Left ventricle myocardium inferior (tissue), 1 donor: ENCODE data around the gene CALHM5. TPM values are rescaled to one million over a fixed set of nuclear protein-coding genes. Genes with fewer than 3 reads are reported as not detected.

Experiments
- DNase-seq: peaks from one replicate; pipeline ENCODE4 v3.0.0-alpha.2; 2020
- H3K27ac ChIP-seq: fragments of 200-600 bp; replicated peaks from 2 replicates; pipeline ENCODE4 v1.8.0; 2021
- H3K27me3 ChIP-seq: fragments of 200-600 bp; 2 replicates; pipeline ENCODE4 v1.8.0; 2021; ENCODE audit warnings: low read depth
- H3K36me3 ChIP-seq: fragments of 200-600 bp; 2 replicates; pipeline ENCODE4 v1.8.0; 2021
- H3K4me1 ChIP-seq: fragments of 200-600 bp; 2 replicates; pipeline ENCODE4 v1.8.0; 2021
- H3K4me3 ChIP-seq: fragments of 200-600 bp; 2 replicates; pipeline ENCODE4 v1.8.0; 2021; ENCODE audit warnings: mild to moderate bottlenecking, moderate library complexity
- H3K9me3 ChIP-seq: fragments of 200-600 bp; replicated peaks from 2 replicates; pipeline ENCODE4 v1.8.0; 2021
- intact Hi-C: fragments of 100-400 bp; cut with micrococcal nuclease; formaldehyde crosslinking; loops from one replicate; pipeline ENCODE4 v1.11.0; 2022
- total RNA-seq: library from RNA; stranded (reverse); fragmentation: NEBNext Ultra II Directional; extraction: Animal tissue kit (Norgen Biotek cat#: 25700); gene quantifications from one replicate; pipeline ENCODE4 v1.2.1, GENCODE V29; 2021
- TF ChIP-seq, protein P1 (sequence below): fragments of 200-600 bp; IDR thresholded peaks from 2 replicates; pipeline ENCODE4 v1.8.0; 2021; ENCODE audit warnings: antibody characterized with exemption, mild to moderate bottlenecking, borderline replicate concordance
- donor health status: DM: no; HTN: yes; CAD: no; lungs with severe emphysema.

The CALHM5 gene
- total RNA-seq, 1 donor from 2014 or later, result 2.1 TPM

- intact Hi-C loops, result no loop called here
- TF ChIP-seq, protein P1, sequence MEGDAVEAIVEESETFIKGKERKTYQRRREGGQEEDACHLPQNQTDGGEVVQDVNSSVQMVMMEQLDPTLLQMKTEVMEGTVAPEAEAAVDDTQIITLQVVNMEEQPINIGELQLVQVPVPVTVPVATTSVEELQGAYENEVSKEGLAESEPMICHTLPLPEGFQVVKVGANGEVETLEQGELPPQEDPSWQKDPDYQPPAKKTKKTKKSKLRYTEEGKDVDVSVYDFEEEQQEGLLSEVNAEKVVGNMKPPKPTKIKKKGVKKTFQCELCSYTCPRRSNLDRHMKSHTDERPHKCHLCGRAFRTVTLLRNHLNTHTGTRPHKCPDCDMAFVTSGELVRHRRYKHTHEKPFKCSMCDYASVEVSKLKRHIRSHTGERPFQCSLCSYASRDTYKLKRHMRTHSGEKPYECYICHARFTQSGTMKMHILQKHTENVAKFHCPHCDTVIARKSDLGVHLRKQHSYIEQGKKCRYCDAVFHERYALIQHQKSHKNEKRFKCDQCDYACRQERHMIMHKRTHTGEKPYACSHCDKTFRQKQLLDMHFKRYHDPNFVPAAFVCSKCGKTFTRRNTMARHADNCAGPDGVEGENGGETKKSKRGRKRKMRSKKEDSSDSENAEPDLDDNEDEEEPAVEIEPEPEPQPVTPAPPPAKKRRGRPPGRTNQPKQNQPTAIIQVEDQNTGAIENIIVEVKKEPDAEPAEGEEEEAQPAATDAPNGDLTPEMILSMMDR, result no peak
- peak; percentile 34 for DNase-seq
- Histone ChIP-seq H3K4me1 (peaks cover 31% of the 10 kb centered on the region), H3K27me3 (no peaks in the 10 kb centered on the region), H3K27ac (no peak overlapping the region), H3K9me3 (no peaks in the 10 kb centered on the region), H3K36me3 (no peaks in the 10 kb centered on the region), H3K4me3 (peak overlapping the region; percentile 55)
Measured at GRCh38 chr6:116564921-116565872, 53.8 kb downstream of the CALHM5 start.

DNA sequence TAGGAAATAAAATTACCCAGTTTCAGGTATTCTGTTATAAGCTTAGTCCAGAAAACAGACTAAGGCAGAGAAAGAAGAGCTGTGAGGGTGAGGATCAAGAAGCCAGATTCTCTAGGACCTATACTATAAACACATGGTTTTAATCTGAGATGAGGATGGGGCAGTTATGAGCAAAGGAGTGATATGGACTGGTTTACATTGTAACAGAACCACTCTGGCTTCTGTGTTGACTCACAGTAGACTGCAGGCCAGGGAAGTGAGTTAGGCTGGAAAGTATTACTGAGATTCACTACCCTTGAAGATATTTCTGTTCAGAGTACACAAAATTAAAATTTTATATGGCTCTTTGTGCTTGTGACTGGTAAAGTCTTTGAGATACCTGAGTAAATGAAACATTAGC lies 56.7 kb downstream of the CALHM5 start:
- no peak for DNase-seq
- TF ChIP-seq, protein P1, result no peak
- no peaks in the 10 kb centered on the region for H3K9me3 ChIP-seq
- H3K4me3 ChIP-seq, result no peak overlapping the region
- no peaks in the 10 kb centered on the region for H3K36me3 ChIP-seq
- H3K27ac ChIP-seq, result no peak overlapping the region
- H3K27me3 ChIP-seq, result no peaks in the 10 kb centered on the region
- peaks cover 51% of the 10 kb centered on the region for H3K4me1 ChIP-seq
- intact Hi-C loops, result no loop called here

- no peaks in the 10 kb centered on the region for H3K9me3 ChIP-seq
- intact Hi-C loops, result no loop called here
- H3K4me1 ChIP-seq, result peaks cover 61% of the 10 kb centered on the region
- H3K27me3 ChIP-seq, result no peaks in the 10 kb centered on the region
- no peaks in the 10 kb centered on the region for H3K36me3 ChIP-seq
- H3K4me3 ChIP-seq, result no peak overlapping the region
- DNase-seq, result no peak
- no peak overlapping the region for H3K27ac ChIP-seq
- TF ChIP-seq, protein P1, result no peak
Measured at GRCh38 chr6:116568821-116569755, 57.6 kb downstream of the CALHM5 start.

DNA sequence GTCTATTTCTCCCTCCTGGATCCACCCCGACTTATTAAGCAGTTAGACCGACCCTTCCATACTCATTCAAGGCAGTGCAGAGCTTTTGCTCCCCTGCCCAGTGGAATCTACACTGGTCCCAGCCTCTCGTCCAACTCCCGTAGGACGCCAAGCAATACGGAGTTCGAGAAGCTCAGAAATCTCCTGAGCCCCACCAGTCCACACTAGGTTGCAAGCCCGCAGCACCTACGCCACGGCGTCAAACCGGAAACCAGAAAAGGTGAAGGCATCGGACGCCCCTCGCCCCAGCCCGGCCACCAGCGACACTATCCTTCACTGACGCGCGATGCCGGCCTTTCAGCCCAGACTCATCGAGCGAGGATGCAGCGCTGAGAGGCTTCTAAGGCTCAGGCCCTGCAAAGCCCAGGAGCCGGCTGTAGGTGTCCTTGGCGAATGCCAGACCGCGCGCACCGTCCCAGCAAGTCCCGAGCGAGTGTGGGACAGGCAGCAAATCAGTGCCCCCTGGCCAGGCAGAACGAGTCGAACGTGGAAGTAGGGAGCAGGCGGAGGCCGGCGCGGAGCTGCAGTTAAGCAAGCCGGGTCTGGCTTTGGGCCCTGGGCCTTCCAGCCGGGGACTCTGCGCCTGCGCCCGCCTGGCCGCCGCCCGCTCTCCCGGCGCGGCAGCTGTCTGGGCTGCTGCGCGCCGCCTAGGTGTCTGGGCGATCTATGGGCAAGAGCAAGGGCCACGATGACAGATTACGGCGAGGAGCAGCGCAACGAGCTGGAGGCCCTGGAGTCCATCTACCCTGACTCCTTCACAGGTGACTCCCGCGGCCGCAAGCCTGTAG lies 59.6 kb downstream of the CALHM5 start, which contains the start of gene RWDD1:
Gene RWDD1 (plus strand): TSS at position 649 of the 827 bp plus-strand sequence. CDS start 79 bp downstream, at position 728.
- Histone ChIP-seq H3K4me3 (peak within 1 kb of the TSS; percentile 93), H3K27me3 (no peaks in the 10 kb centered on the region), H3K9me3 (no peaks in the 10 kb centered on the region), H3K27ac (peak within 1 kb of the TSS; percentile 95), H3K4me1 (peaks cover 62% of the 10 kb centered on the region), H3K36me3 (peaks cover 14% of the 10 kb centered on the region)
- intact Hi-C loops, result no loop called here
- TF ChIP-seq, protein P1, result peak; percentile 20
- peak; percentile 99 for DNase-seq

- no peaks in the 10 kb centered on the region for H3K27me3 ChIP-seq
- intact Hi-C loops, result no loop called here
- peak overlapping the region; percentile 95 for H3K27ac ChIP-seq
- H3K36me3 ChIP-seq, result peaks cover 18% of the 10 kb centered on the region
- H3K4me1 ChIP-seq, result peaks cover 62% of the 10 kb centered on the region
- TF ChIP-seq, protein P1, result no peak
- peak overlapping the region; percentile 93 for H3K4me3 ChIP-seq
- no peak for DNase-seq
- no peaks in the 10 kb centered on the region for H3K9me3 ChIP-seq
Measured at GRCh38 chr6:116571683-116572000, 60.2 kb downstream of the CALHM5 start.
